Tibial artery (tissue), 4 donors: ENCODE measurements around the gene TUBB4B.

Source experiments
- DNase-seq, 2 donors: peaks; one replicate each; pipeline ENCODE4 v3.0.0-alpha.2; 2019
- H3K27ac ChIP-seq, 2 donors: fragments of 200-600 bp; sonication (generic) in 1 of 2; 1 replicate in 1 of 2; 2 replicates in 1 of 2; pipeline ENCODE4 v1.5.1; 2018 to 2019; ENCODE audit warnings: mild to moderate bottlenecking in 1 of 2
- H3K27me3 ChIP-seq, 2 donors: fragments of 200-600 bp; sonication (generic) in 1 of 2; one replicate each; pipeline versions ENCODE4 v1.5.1 to v1.6.0; 2016 to 2019
- H3K36me3 ChIP-seq, 3 donors: fragments of 200-600 bp; sonication (generic) in 2 of 3; one replicate each; pipeline ENCODE4 v1.5.1; 2016 to 2019; ENCODE audit warnings: mild to moderate bottlenecking in 2 of 3
- H3K4me1 ChIP-seq, 4 donors: fragments of 200-600 bp; sonication (generic) in 2 of 4; 1 replicate in 3 of 4; 2 replicates in 1 of 4; pipeline ENCODE4 v1.5.1; 2016 to 2019
- H3K4me3 ChIP-seq, 2 donors: fragments of 200-600 bp; sonication (generic) in 1 of 2; 1 replicate in 1 of 2; 2 replicates in 1 of 2; pipeline ENCODE4 v1.5.1; 2018 to 2019; ENCODE audit warnings: mild to moderate bottlenecking in 2 of 2
- H3K9me3 ChIP-seq, 3 donors: fragments of 200-600 bp; sonication (generic) in 1 of 3; one replicate each; pipeline ENCODE4 v1.5.1; 2016 to 2019
- intact Hi-C: fragments of 100-400 bp; cut with DNase I; formaldehyde crosslinking; loops from one replicate; pipeline ENCODE4 v1.15.0; 2023; ENCODE audit warnings: low total_unique reads
- TF ChIP-seq, protein P1 (sequence below), 2 experiments: fragments of 200-600 bp in 1 of 2; fragments of 450-650 bp in 1 of 2; IDR thresholded peaks; one replicate each; pipeline ENCODE4 v1.5.1; 2017 to 2019; ENCODE audit warnings: antibody characterized with exemption in 2 of 2, mild to moderate bottlenecking in 1 of 2, moderate library complexity in 1 of 2

TUBB4B gene

DNA sequence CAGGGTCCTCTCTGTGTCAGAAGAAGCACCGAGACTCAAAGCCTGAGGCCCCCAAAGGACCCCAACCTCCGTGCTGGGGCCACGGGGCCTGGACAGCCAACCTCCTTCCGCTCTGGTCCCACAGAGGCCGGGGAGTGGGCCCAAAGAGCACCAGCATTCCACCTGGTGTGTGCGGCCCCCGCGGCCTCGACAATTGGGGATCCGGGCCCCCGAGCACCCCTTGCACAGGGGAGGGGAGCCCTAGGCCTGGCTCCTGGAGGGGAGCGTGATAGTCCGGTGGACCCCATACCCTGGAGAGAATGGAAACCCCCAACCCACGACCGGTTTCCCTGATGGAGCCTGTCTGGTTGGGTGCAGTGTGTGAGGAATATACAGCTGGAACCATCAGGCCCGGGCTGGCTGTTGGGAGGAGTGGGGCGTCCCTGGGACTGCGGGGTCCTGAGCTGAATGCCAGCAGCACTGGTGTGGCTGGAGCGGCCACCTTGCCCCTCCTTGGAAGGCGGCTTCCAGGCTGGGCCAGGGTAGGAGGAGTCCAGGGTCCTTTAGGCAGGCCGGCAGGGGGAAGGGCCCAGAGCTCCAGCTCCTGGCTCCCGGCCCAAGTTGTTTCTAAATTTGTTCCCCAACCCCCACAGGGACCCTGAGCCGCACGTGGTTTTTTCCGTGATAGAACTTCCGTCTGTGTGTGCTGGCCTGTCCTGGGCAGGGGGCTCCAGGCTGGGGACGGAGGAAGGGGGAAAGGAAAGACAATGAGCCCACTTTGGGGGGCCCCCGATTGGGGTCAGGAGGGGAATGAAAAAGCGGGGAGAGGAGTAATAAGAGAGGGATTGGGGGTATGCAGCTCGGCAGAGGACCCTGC, 35.6 kb downstream of the TUBB4B start:
- peak overlapping the region; percentile 45 to 48 for H3K27ac ChIP-seq
- peak; percentile 68 to 86 for DNase-seq
- peaks cover 0 to 40% (median 33%) of the 10 kb centered on the region in 4 donors for H3K4me1 ChIP-seq
- peaks cover 18 to 26% (median 23%) of the 10 kb centered on the region in 3 donors for H3K36me3 ChIP-seq
- intact Hi-C loops: no loop called here
- peaks cover 0 to 79% of the 10 kb centered on the region in 2 donors for H3K27me3 ChIP-seq
- H3K9me3 ChIP-seq: no peaks in the 10 kb centered on the region
- H3K4me3 ChIP-seq: peak overlapping the region; percentile 41 to 49
- TF ChIP-seq, protein P1, sequence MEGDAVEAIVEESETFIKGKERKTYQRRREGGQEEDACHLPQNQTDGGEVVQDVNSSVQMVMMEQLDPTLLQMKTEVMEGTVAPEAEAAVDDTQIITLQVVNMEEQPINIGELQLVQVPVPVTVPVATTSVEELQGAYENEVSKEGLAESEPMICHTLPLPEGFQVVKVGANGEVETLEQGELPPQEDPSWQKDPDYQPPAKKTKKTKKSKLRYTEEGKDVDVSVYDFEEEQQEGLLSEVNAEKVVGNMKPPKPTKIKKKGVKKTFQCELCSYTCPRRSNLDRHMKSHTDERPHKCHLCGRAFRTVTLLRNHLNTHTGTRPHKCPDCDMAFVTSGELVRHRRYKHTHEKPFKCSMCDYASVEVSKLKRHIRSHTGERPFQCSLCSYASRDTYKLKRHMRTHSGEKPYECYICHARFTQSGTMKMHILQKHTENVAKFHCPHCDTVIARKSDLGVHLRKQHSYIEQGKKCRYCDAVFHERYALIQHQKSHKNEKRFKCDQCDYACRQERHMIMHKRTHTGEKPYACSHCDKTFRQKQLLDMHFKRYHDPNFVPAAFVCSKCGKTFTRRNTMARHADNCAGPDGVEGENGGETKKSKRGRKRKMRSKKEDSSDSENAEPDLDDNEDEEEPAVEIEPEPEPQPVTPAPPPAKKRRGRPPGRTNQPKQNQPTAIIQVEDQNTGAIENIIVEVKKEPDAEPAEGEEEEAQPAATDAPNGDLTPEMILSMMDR (IDR thresholded peaks at IDR 0.05): no peak

DNA sequence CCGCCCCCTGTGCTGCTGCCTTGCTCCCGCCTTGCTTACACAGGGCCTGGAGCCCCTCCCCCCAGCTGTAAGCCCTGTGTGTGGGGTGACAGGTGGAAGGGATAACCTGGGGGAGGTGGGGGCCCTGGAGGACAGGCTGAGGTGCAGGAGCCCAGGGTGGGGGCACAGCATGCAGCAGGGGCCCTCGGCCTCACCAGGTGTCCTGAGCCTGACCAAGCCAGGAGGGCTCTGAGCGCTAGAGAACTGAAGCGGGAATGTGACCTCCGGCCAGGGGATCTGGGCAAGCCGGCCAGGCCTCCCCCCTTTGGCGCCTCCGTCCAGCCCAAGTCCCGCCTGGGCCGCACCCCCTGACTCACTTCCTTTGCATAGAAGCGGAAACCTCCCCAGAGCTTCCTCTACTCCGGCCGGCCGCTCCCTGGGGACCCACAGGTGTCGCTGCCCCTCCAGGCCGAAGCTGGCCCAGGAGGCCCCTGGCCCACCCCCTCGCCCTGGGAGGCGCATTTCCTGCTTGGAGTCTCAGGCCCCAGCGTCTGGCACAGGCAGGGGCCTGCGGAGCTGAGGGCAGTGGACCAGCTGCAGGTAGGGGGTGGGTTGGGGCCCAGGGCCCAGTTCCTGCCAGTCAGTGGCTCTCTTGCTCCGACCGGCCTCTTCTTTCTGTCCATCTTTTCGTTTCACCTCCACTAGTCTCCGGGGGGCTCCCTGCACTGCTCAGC, 36.4 kb downstream of the TUBB4B start, which contains the start of gene TOR4A:
Gene TOR4A, plus strand, starts transcription at position 398 of the 713 bp plus-strand sequence. CDS start 964 bp downstream, outside the sequence.
- TF ChIP-seq, protein P1 (IDR thresholded peaks at IDR 0.05): no peak
- H3K4me3 ChIP-seq: peak within 1 kb of the TSS; percentile 41 to 49
- H3K27me3 ChIP-seq: peaks cover 0 to 74% of the 10 kb centered on the region in 2 donors
- H3K36me3 ChIP-seq: peaks cover 10 to 18% (median 15%) of the 10 kb centered on the region in 3 donors
- peak; percentile 81 to 85 for DNase-seq
- H3K27ac ChIP-seq: peak within 1 kb of the TSS; percentile 45 to 48
- intact Hi-C loops: no loop called here
- H3K9me3 ChIP-seq: no peaks in the 10 kb centered on the region
- H3K4me1 ChIP-seq: peaks cover 0 to 40% (median 30%) of the 10 kb centered on the region in 4 donors

DNA sequence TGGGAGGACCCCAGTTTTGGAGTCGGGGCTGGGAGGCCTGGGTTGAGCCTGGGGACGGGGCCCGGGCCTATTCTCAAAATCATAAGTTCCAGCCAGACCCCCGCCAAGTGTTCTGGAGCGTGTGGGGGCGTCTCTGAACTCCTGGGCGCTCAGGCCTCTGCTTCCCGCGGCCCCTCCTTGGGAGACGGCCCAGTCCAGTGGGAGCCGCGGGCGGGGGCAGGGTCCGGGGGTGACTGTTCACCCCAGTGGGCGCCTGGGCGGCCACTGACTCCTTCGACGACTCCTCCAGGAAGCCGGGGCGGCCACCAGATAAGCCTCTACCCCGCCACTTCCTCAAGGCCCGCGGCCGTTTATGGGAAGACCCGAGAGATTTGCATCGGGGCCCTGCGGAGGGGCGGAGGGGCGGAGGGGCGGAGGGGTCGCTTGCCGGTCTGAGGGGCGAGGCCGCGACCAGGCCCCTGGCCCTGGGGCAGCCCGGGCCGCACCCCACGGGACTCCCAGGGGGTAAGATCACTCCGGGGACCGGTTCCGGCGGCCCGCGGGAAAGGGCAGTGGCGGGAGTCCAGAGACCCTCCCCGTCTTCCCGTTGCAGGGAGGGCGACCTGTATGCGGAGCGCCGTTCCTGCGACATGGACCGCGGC, 37.1 kb downstream of the TUBB4B start:
- H3K27ac ChIP-seq: peak overlapping the region; percentile 45 to 48
- H3K4me1 ChIP-seq: peaks cover 0 to 40% (median 30%) of the 10 kb centered on the region in 4 donors
- DNase-seq: no peak

DNA sequence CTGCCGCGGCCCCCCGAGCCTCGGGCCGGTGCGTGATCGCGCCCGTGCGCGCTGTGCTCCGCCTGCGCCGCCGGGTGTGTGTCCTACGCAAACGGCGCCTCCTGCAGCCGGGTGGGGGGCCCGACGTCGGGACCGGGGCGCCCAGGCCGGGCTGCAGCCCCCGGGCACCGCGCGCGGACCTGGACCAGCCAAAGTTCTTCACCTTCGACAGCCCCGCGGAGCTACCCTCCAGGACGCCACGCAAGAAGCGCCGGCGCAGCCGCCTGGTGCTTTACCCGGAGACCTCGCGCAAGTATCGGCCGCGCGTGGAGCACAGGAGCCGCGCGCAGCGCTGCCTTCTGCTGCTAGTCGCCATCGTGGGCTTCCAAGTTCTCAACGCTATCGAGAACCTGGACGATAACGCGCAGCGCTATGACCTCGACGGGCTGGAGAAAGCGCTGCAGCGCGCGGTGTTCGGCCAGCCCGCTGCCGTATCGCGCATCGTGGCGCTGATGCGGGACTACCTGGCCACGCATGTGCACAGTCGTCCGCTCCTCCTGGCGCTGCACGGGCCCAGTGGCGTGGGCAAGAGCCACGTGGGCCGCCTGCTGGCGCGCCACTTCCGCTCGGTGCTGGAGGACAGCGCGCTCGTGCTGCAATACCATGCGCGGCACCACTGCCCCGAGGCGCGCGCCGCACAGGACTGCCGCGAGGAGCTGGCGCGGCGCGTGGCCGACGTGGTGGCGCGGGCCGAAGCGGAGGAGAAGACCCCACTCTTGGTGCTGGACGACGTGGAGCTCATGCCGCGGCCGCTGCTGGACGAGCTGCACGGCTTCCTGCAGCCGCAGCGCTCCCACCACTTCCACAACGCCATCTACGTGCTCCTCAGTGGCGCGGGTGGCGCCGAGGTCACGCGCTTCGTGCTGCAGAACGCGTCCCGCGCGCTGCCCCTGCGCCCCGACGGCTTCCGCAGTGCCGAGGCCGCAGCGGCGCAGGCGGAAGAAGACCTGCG, 37.9 kb downstream of the TUBB4B start:
- peaks cover 0 to 40% (median 30%) of the 10 kb centered on the region in 4 donors for H3K4me1 ChIP-seq
- H3K27me3 ChIP-seq: peaks cover 0 to 61% of the 10 kb centered on the region in 2 donors
- H3K36me3 ChIP-seq: peaks cover 0 to 4% (median 0%) of the 10 kb centered on the region in 3 donors
- intact Hi-C loops: no loop called here
- no peak overlapping the region for H3K27ac ChIP-seq
- TF ChIP-seq, protein P1 (IDR thresholded peaks at IDR 0.05): no peak
- H3K4me3 ChIP-seq: no peak overlapping the region
- H3K9me3 ChIP-seq: no peaks in the 10 kb centered on the region
- DNase-seq: no peak

More for the DNA sequence above, 37.1 kb downstream of the TUBB4B start:
- TF ChIP-seq, protein P1 (IDR thresholded peaks at IDR 0.05): no peak
- Histone ChIP-seq H3K27me3 (peaks cover 0 to 67% of the 10 kb centered on the region in 2 donors), H3K9me3 (no peaks in the 10 kb centered on the region), H3K36me3 (peaks cover 3 to 11% (median 8%) of the 10 kb centered on the region in 3 donors), H3K4me3 (peak overlapping the region; percentile 41 to 49)
- intact Hi-C loops: no loop called here
